ENCODE data around the gene POLR2L. TPM values are rescaled to one million over a fixed set of nuclear protein-coding genes. Genes with fewer than 3 reads are reported as not detected.

The POLR2L gene
- total RNA-seq, 1 donor from 2014 or later = 213 TPM

DNA sequence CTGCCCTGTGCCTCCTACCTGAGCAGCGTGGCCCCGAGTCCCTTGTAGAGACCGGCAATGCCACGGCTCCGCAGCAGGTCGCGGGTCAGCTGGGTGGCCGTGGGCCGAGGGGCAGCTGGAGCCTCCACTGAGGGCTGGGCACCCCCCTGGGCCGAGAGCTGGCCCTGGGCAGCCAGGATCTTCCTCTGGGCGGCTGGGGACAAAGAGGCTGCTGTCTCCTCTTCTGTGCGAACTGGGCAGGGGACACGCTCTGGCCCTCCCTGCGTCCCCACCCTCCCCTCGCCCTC is 49.9 kb downstream of the POLR2L start:
- no peak overlapping the region for H3K4me3 ChIP-seq (ENCODE audit: low read depth, low read length)
- no peak for DNase-seq (ENCODE audit: low read depth)
- no peak for TF ChIP-seq CTCF (conservative IDR thresholded peaks at IDR 0.05; ENCODE audit: low read depth, low read length)

GRCh38 chr11:791658-792534 is 50.4 kb downstream of the POLR2L start:
- H3K4me3 ChIP-seq (ENCODE audit: low read depth, low read length) = no peak overlapping the region

DNA sequence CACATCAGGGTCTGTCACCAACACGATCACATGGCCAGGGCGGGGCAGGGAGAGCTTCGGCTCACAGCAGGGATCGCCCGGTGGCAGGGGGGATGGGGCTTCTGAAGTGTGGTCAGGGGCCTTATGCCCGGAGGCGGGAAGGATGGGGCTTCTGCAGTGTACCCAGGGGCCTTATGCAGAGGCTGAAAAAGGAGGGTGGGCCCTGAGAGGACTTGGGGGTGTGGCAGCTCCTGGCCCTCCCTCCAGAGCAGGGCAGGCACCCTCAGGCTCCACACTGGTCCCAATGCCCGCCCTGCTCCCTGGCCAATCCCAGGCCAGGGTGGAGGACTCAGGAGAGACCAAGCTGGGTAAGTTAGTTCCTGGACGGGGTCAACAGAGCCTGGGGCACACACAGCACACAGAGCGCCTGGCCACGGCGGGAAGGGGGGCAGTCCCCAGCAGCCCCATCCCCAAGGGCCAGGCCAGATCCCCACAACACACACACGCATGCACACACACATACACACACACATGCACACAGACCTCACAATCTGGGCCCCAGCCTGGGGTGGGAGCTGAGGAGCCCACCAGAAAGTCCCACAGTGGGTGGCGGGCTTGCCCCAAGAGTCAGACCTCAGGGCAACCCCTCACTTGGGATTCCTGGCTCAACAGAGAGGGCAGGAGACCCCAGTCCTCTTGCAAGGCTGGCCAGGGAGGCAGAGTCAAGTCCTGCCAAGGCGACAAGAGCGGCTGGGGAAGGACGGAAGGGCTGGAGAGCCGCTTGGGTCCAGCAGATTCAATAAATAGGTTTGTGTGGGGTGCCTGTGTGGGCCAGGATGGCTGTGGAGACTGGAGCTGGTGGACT is 51.4 kb downstream of the POLR2L start:
- no peak for DNase-seq (ENCODE audit: low read depth)
- TF ChIP-seq CTCF (conservative IDR thresholded peaks at IDR 0.05; ENCODE audit: low read depth, low read length) = no peak
- no peak overlapping the region for H3K4me3 ChIP-seq (ENCODE audit: low read depth, low read length)

More at GRCh38 chr11:791658-792534, 50.4 kb downstream of the POLR2L start:
- DNase-seq (ENCODE audit: low read depth) = no peak
- TF ChIP-seq CTCF (conservative IDR thresholded peaks at IDR 0.05; ENCODE audit: low read depth, low read length) = no peak

GRCh38 chr11:789943-790342 is 52.4 kb downstream of the POLR2L start, which contains the start of gene CEND1:
Gene CEND1, minus strand, starts transcription at chr11:790090. Its CDS starts 1,514 bp downstream, at chr11:788576.
- TF ChIP-seq CTCF (conservative IDR thresholded peaks at IDR 0.05; ENCODE audit: low read depth, low read length) = no peak
- DNase-seq (ENCODE audit: low read depth) = no peak
- no peak within 1 kb of the TSS for H3K4me3 ChIP-seq (ENCODE audit: low read depth, low read length)

Other genes with a start within 250 kb of the POLR2L start
- gene IRF7, start 226.6 kb downstream of the POLR2L start, total RNA-seq = 25.6 and 40.8 TPM in 2 replicates
- not detected in 2 replicates for gene CDHR5, start 217.6 kb downstream of the POLR2L start, total RNA-seq
- not detected in 2 replicates for gene SCT, start 215.3 kb downstream of the POLR2L start, total RNA-seq
- gene DRD4, start 205.3 kb downstream of the POLR2L start, total RNA-seq = not detected in 2 replicates
- gene DEAF1, start 147.3 kb downstream of the POLR2L start, total RNA-seq = 38.2 and 40.4 TPM in 2 replicates
- 10.7 and 20.8 TPM in 2 replicates for gene TMEM80, start 146.7 kb downstream of the POLR2L start, total RNA-seq
- gene EPS8L2, start 136.3 kb downstream of the POLR2L start, total RNA-seq = 145 and 151 TPM in 2 replicates
- gene TALDO1, start 95.1 kb downstream of the POLR2L start, total RNA-seq = 332 and 365 TPM in 2 replicates
- 32.6 and 68.8 TPM in 2 replicates for gene GATD1, start 65.0 kb downstream of the POLR2L start, total RNA-seq
- gene CEND1, start 52.4 kb downstream of the POLR2L start, total RNA-seq = 0.14 TPM in 1 of 2 replicates, not detected in the other
- gene SLC25A22, start 44.2 kb downstream of the POLR2L start, total RNA-seq = 20.1 and 33.6 TPM in 2 replicates
- gene PIDD1, start 37.3 kb downstream of the POLR2L start, total RNA-seq = 17.4 and 32.1 TPM in 2 replicates
- gene RPLP2, start 32.6 kb downstream of the POLR2L start, total RNA-seq = 663 and 837 TPM in 2 replicates
- 19.1 and 34.7 TPM in 2 replicates for gene PNPLA2, start 23.6 kb downstream of the POLR2L start, total RNA-seq
- gene CRACR2B, start 14.6 kb downstream of the POLR2L start, total RNA-seq = 21.0 and 55.7 TPM in 2 replicates
- gene CD151, start 9.6 kb downstream of the POLR2L start, total RNA-seq = 538 and 626 TPM in 2 replicates
- gene TSPAN4, start 323 bp upstream of the POLR2L start, total RNA-seq = 118 and 188 TPM in 2 replicates
- 95.6 and 108 TPM in 2 replicates for gene CHID1, start 68.3 kb upstream of the POLR2L start, total RNA-seq
- gene AP2A2, start 83.3 kb upstream of the POLR2L start, total RNA-seq = 48.5 and 49.8 TPM in 2 replicates
- gene MUC6, start 194.2 kb upstream of the POLR2L start, total RNA-seq = not detected in 2 replicates
- gene MUC2, start 232.3 kb upstream of the POLR2L start, total RNA-seq = not detected in 2 replicates

Measured in epithelial cell of proximal tubule (primary cell).